Activated CD8-positive, alpha-beta T cell treated with anti-CD3 and anti-CD28 coated beads for 36 hours (primary cell): ENCODE results near the gene PHF13. TPM values are rescaled to one million over a fixed set of nuclear protein-coding genes. Genes with fewer than 3 reads are reported as not detected.

Source experiments
- ATAC-seq: fragments of 200-7000 bp; cut with Tn5 transposase; one replicate; pipeline ENCODE4 v1.10.0; 2021; ENCODE audit warnings: mild to moderate bottlenecking, moderate library complexity
- CTCF ChIA-PET: fragments of 350-600 bp; sonication (Branson Sonifier 250); formaldehyde crosslinking; loops from one replicate; lab custom pipeline; 2021; ENCODE audit warnings: antibody characterized with exemption; lab: Charles Lee
- POLR2A ChIA-PET: fragments of 350-600 bp; sonication (Branson Sonifier 250); formaldehyde crosslinking; loops from one replicate; lab custom pipeline; 2021; ENCODE audit warnings: antibody characterized with exemption; lab: Charles Lee
- DNase-seq: peaks from one replicate; pipeline ENCODE4 v3.0.0-alpha.2; 2020
- H3K27ac Mint-ChIP-seq: one replicate; pipeline ENCODE4 v1.8.0; 2021; ENCODE audit warnings: mild to moderate bottlenecking, mixed read lengths
- H3K27me3 Mint-ChIP-seq: one replicate; pipeline ENCODE4 v1.8.0; 2021; ENCODE audit warnings: mixed read lengths
- H3K36me3 Mint-ChIP-seq: one replicate; pipeline ENCODE4 v1.8.0; 2021; ENCODE audit warnings: low read depth, mixed read lengths
- H3K4me1 Mint-ChIP-seq: one replicate; pipeline ENCODE4 v1.8.0; 2021; ENCODE audit warnings: low read depth, mixed read lengths
- H3K4me3 Mint-ChIP-seq: one replicate; pipeline ENCODE4 v1.8.0; 2021; ENCODE audit warnings: mild to moderate bottlenecking, moderate library complexity, mixed read lengths
- H3K9me3 Mint-ChIP-seq: one replicate; pipeline ENCODE4 v1.8.0; 2021; ENCODE audit warnings: mixed read lengths
- CTCF ChIP-seq: fragments of 200-600 bp; IDR thresholded peaks from one replicate; pipeline ENCODE4 v1.8.0; 2022; ENCODE audit warnings: antibody characterized with exemption, mild to moderate bottlenecking
- intact Hi-C: fragments of 100-400 bp; cut with micrococcal nuclease; formaldehyde crosslinking; loops from one replicate; pipeline ENCODE4 v1.10.0; 2022
- total RNA-seq, 2 experiments: library from RNA; stranded (reverse); gene quantifications; one replicate each; pipeline ENCODE4 v1.2.3, GENCODE V29; 2021

Gene PHF13
- total RNA-seq, 2 experiments from 2014 or later = 12.5 to 14.8 TPM

- no peak for DNase-seq
- peaks cover 40% of the 10 kb centered on the region for H3K36me3 Mint-ChIP-seq
- peak overlapping the region; percentile 94 for H3K27ac Mint-ChIP-seq
- TF ChIP-seq CTCF = no peak
- peaks cover 42% of the 10 kb centered on the region for H3K4me1 Mint-ChIP-seq
- H3K27me3 Mint-ChIP-seq = no peaks in the 10 kb centered on the region
- peak overlapping the region; percentile 93 for H3K4me3 Mint-ChIP-seq
- no peak for ATAC-seq
- intact Hi-C loops = no loop called here
- ChIA-PET CTCF (interaction anchor here (1.0 to 2.8 kb wide), 8 partner anchors 10 to 46 kb away, joined by 3 to 11 read pairs (median 5); partner anchors contain the start of genes NOL9 and ZBTB48), POLR2A (interaction anchor here (0.6 to 7.0 kb wide), 13 partner anchors 9 to 368 kb away, joined by 3 to 59 read pairs (median 4); partner anchors contain the start of genes NOL9, PHF13, TAS1R1 and THAP3)
- no peaks in the 10 kb centered on the region for H3K9me3 Mint-ChIP-seq
These were observed 13.0 kb upstream of the PHF13 start for GRCh38 chr1:6600410-6601048.

- ChIA-PET POLR2A (interaction anchor here (0.6 to 7.0 kb wide), 15 partner anchors 9 to 184 kb away, joined by 3 to 59 read pairs (median 4); partner anchors contain the start of genes CAMTA1, NOL9, PHF13 and PLEKHG5), CTCF (interaction anchor here (1.0 to 2.8 kb wide), 8 partner anchors 9 to 47 kb away, joined by 3 to 11 read pairs (median 5); partner anchors contain the start of genes NOL9, THAP3 and ZBTB48)
- intact Hi-C loops = no loop called here
- peak; percentile 92 for DNase-seq
- TF ChIP-seq CTCF = no peak
- peak; percentile 66 for ATAC-seq
- H3K4me3 Mint-ChIP-seq = peak overlapping the region; percentile 93
- peaks cover 41% of the 10 kb centered on the region for H3K4me1 Mint-ChIP-seq
- H3K27ac Mint-ChIP-seq = peak overlapping the region; percentile 94
- no peaks in the 10 kb centered on the region for H3K9me3 Mint-ChIP-seq
- H3K36me3 Mint-ChIP-seq = peaks cover 34% of the 10 kb centered on the region
- H3K27me3 Mint-ChIP-seq = no peaks in the 10 kb centered on the region
These were observed 12.2 kb upstream of the PHF13 start for GRCh38 chr1:6601049-6601922.

GRCh38 chr1:6601923-6602668 is 11.4 kb upstream of the PHF13 start:
- intact Hi-C loops = no loop called here
- ChIA-PET CTCF (interaction anchor here (0.8 to 2.8 kb wide), 7 partner anchors 8 to 111 kb away, joined by 3 to 11 read pairs (median 3); partner anchors contain the start of genes NOL9, PLEKHG5 and THAP3), POLR2A (interaction anchor here (0.6 to 7.0 kb wide), 14 partner anchors 8 to 183 kb away, joined by 3 to 59 read pairs (median 4); partner anchors contain the start of genes CAMTA1, PHF13, PLEKHG5 and THAP3)
- peak; percentile 27 for ATAC-seq
- Mint-ChIP-seq H3K27ac (peak overlapping the region; percentile 94), H3K4me3 (peak overlapping the region; percentile 93), H3K27me3 (no peaks in the 10 kb centered on the region), H3K4me1 (peaks cover 34% of the 10 kb centered on the region), H3K9me3 (no peaks in the 10 kb centered on the region), H3K36me3 (peaks cover 30% of the 10 kb centered on the region)
- no peak for TF ChIP-seq CTCF
- DNase-seq = peak; percentile 34

GRCh38 chr1:6602669-6603237 is 10.8 kb upstream of the PHF13 start, which contains the start of gene KLHL21:
Gene KLHL21, minus strand, starts transcription at chr1:6602869. Its CDS starts 52 bp downstream, at chr1:6602817.
- DNase-seq = peak; percentile 90
- H3K9me3 Mint-ChIP-seq = no peaks in the 10 kb centered on the region
- ChIA-PET POLR2A (interaction anchor here (0.8 to 7.0 kb wide), 11 partner anchors 8 to 138 kb away, joined by 3 to 59 read pairs (median 4); partner anchors contain the start of genes NOL9, PHF13, THAP3 and ZBTB48), CTCF (interaction anchor here (0.6 to 2.7 kb wide), 10 partner anchors 8 to 142 kb away, joined by 3 to 12 read pairs (median 3); partner anchors contain the start of genes DNAJC11, NOL9, PLEKHG5 and TAS1R1)
- ATAC-seq = peak; percentile 60
- H3K4me1 Mint-ChIP-seq = peaks cover 28% of the 10 kb centered on the region
- intact Hi-C loops = loop anchor here (1.0 kb wide), 1 partner anchor 11 kb away; the partner anchor contains the start of gene PHF13
- H3K36me3 Mint-ChIP-seq = peaks cover 25% of the 10 kb centered on the region
- H3K27ac Mint-ChIP-seq = peak within 1 kb of the TSS; percentile 98
- peak within 1 kb of the TSS; percentile 93 for H3K4me3 Mint-ChIP-seq
- no peaks in the 10 kb centered on the region for H3K27me3 Mint-ChIP-seq
- no peak for TF ChIP-seq CTCF
